Uterus (tissue), 2 donors: ENCODE data around the gene TSACC.

Experiments
- CTCF ChIP-seq, 4 experiments: fragments of 200-600 bp in 2 of 4; fragments of 450-650 bp in 2 of 4; sonication (generic) in 2 of 4; IDR thresholded peaks; one replicate each; pipeline ENCODE4 v1.5.1; 2016 to 2019; ENCODE audit warnings: antibody characterized with exemption in 4 of 4, mild to moderate bottlenecking in 2 of 4, moderate library complexity in 1 of 4
- POLR2A ChIP-seq, 2 donors: fragments of 450-650 bp; IDR thresholded peaks; one replicate each; pipeline ENCODE4 v1.6.1; 2016; ENCODE audit warnings: antibody characterized with exemption in 2 of 2, mild to moderate bottlenecking in 1 of 2, moderate library complexity in 1 of 2

GRCh38 chr1:156344409-156344808 lies 6.1 kb downstream of the TSACC start:
- no peak for TF ChIP-seq CTCF (IDR thresholded peaks at IDR 0.05)
- TF ChIP-seq POLR2A (IDR thresholded peaks at IDR 0.05) = no peak
